ENCODE data around the gene TSSK3. TPM values are rescaled to one million over a fixed set of nuclear protein-coding genes. Genes with fewer than 3 reads are reported as not detected.

TSSK3 gene
- total and polyA plus RNA-seq, 9 of the 15 experiments (the other 6 are each of a cell fraction or from before 2014, with no cell fraction given), result 0.27 to 2.8 (median 1.9) TPM

DNA sequence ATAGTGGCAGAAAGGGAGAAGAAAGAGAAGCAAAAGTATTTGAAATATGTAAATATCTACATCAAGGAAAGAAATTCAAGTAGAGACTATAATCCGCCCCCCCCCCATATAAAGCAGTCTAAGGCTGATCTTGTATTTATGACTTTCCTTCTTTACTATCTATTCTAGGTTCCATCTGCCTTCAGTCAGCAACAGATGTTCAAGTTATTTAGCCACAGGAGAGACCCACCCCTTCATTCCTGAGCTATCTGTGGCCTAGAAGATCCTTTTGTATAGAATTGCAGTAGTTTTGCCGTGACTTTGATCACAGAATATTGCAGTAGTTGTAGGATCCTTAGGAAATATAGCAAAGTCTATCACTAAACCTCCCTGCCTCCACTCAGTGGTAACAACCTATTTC lies 42.6 kb downstream of the TSSK3 start:
- CTCF ChIA-PET (ENCODE audit: low intra/inter-chr PET ratio), result interaction anchor here (0.6 kb wide), 1 partner anchor 776 kb away, joined by 4 read pairs; no protein-coding TSS in a partner anchor
- no peaks in the 10 kb centered on the region for H3K27me3 ChIP-seq (ENCODE audit: control insufficient read depth in 2 of 2, insufficient read depth in 2 of 2, low read length in 2 of 2)
- no peaks in the 10 kb centered on the region for H3K9me1 ChIP-seq (ENCODE audit: control insufficient read depth, insufficient read depth, low read length)
- BruUV-seq (replicated peaks), result no TSS peak
- H3K4me3 ChIP-seq, result no peak overlapping the region
- H3K36me3 ChIP-seq (ENCODE audit: control insufficient read depth, insufficient read depth, low read length), result no peaks in the 10 kb centered on the region
- no peak for FAIRE-seq
- H3K9ac ChIP-seq (ENCODE audit: insufficient read depth in 1 of 2, low read depth in 2 of 2, low read length in 2 of 2), result no peak overlapping the region
- H4K20me1 ChIP-seq (replicated peaks; ENCODE audit: control insufficient read depth, insufficient read depth, low read length), result no peaks in the 10 kb centered on the region
- H3K27ac ChIP-seq (ENCODE audit: extremely low read depth, low read depth, low read length), result no peak overlapping the region
- intact Hi-C loops (cut with micrococcal nuclease), result loop anchor here (5.0 kb wide), 3 partner anchors 297 to 682 kb away; partner anchors contain the start of genes FNDC5 and SYNC
- no peak for DNase-seq (ENCODE audit: extremely low read depth in 1 of 4, low spot score in 3 of 4)
- WGBS (ENCODE audit: insufficient coverage, low coverage, missing lambda C conversion rate), result 30% methylated on average over 2 of the region's 2 CpGs
- no peak for ATAC-seq
- H3K4me1 ChIP-seq (replicated peaks in 1 of 2; ENCODE audit: control insufficient read depth in 2 of 2, insufficient read depth in 2 of 2, low read length in 2 of 2), result peaks cover 8 to 23% of the 10 kb centered on the region in 2 experiments; a peak in 4 of 5 replicates
- TF ChIP-seq STAT5A (IDR thresholded peaks at IDR 0.05; ENCODE audit: borderline replicate concordance, low read length), result no peak
- no peak for TF ChIP-seq FOXA1 (IDR thresholded peaks at IDR 0.05; ENCODE audit: borderline replicate concordance)
- no peak for TF ChIP-seq TAF7 (tag; IDR thresholded peaks at IDR 0.05)
- TF ChIP-seq BDP1 (IDR thresholded peaks at IDR 0.05; ENCODE audit: insufficient read depth, insufficient read length), result no peak
- TF ChIP-seq BACH1 (tag; IDR thresholded peaks at IDR 0.05), result no peak
- TF ChIP-seq, protein P1, sequence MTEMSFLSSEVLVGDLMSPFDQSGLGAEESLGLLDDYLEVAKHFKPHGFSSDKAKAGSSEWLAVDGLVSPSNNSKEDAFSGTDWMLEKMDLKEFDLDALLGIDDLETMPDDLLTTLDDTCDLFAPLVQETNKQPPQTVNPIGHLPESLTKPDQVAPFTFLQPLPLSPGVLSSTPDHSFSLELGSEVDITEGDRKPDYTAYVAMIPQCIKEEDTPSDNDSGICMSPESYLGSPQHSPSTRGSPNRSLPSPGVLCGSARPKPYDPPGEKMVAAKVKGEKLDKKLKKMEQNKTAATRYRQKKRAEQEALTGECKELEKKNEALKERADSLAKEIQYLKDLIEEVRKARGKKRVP (CRISPR knock-in tag; IDR thresholded peaks at IDR 0.05), result no peak
- TF ChIP-seq SRSF9 (IDR thresholded peaks at IDR 0.05; ENCODE audit: borderline replicate concordance, low read depth, low read length), result no peak
- TF ChIP-seq CTCF (IDR thresholded peaks at IDR 0.05 in 2 of 3, conservative IDR thresholded peaks at IDR 0.05 in 1 of 3; ENCODE audit: insufficient read depth in 2 of 3, low read depth in 1 of 3, low read length in 3 of 3), result no peak
- TF ChIP-seq ZFP1 (CRISPR knock-in tag; IDR thresholded peaks at IDR 0.05), result no peak
- no peak for TF ChIP-seq ETV6 (IDR thresholded peaks at IDR 0.05; ENCODE audit: borderline replicate concordance in 1 of 2, low read depth in 2 of 2, low read length in 1 of 2)
- no peak for TF ChIP-seq ETV6 (CRISPR knock-in tag; IDR thresholded peaks at IDR 0.05; ENCODE audit: borderline replicate concordance)
- TF ChIP-seq ZFP36 (IDR thresholded peaks at IDR 0.05; ENCODE audit: low read depth, low read length, partially characterized antibody), result no peak
- TF ChIP-seq SMARCE1 (IDR thresholded peaks at IDR 0.05), result no peak
- no peak for TF ChIP-seq ETS2 (tag; IDR thresholded peaks at IDR 0.05; ENCODE audit: borderline replicate concordance, poor library complexity, severe bottlenecking)
- TF ChIP-seq, protein P2, sequence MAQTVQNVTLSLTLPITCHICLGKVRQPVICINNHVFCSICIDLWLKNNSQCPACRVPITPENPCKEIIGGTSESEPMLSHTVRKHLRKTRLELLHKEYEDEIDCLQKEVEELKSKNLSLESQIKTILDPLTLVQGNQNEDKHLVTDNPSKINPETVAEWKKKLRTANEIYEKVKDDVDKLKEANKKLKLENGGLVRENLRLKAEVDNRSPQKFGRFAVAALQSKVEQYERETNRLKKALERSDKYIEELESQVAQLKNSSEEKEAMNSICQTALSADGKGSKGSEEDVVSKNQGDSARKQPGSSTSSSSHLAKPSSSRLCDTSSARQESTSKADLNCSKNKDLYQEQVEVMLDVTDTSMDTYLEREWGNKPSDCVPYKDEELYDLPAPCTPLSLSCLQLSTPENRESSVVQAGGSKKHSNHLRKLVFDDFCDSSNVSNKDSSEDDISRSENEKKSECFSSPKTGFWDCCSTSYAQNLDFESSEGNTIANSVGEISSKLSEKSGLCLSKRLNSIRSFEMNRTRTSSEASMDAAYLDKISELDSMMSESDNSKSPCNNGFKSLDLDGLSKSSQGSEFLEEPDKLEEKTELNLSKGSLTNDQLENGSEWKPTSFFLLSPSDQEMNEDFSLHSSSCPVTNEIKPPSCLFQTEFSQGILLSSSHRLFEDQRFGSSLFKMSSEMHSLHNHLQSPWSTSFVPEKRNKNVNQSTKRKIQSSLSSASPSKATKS (CRISPR knock-in tag; IDR thresholded peaks at IDR 0.05), result no peak
- in situ Hi-C loops (cut with MboI), result no loop called here
- H2AFZ ChIP-seq (ENCODE audit: low read depth, low read length), result no peak overlapping the region
- H3K9me3 ChIP-seq (replicated peaks; ENCODE audit: control insufficient read depth, insufficient read depth, low read depth, low read length), result no peaks in the 10 kb centered on the region
- POLR2A ChIA-PET, result interaction anchor here (0.6 to 2.2 kb wide), 3 partner anchors 11 to 659 kb away, joined by 4 to 6 read pairs (median 5); partner anchors contain the start of gene BSDC1
- no peaks in the 10 kb centered on the region for H3K79me2 ChIP-seq (ENCODE audit: control insufficient read depth, insufficient read depth, low read length)
- no peak overlapping the region for H3K4me2 ChIP-seq (ENCODE audit: insufficient read depth, low read length)
